Smooth muscle cell (in vitro differentiated cells): Measurements from ENCODE around the gene DLGAP1. TPM values are rescaled to one million over a fixed set of nuclear protein-coding genes. Genes with fewer than 3 reads are reported as not detected.
"Not testable (repeated sequence)": the region's sequence is repeated elsewhere in the genome, so short reads cannot be mapped to it uniquely, and the experiment has no call there.

Experiments
- DNase-seq: peaks from one replicate; lab custom pipeline; 2025; ENCODE audit not compliant: unreplicated experiment; lab: John Stamatoyannopoulos, UW
- H2AFZ ChIP-seq: fragments of 200-600 bp; sonication (generic); 2 replicates; pipeline ENCODE4 v1.6.0; 2016; ENCODE audit warnings: antibody characterized with exemption, low read depth, mild to moderate bottlenecking
- H3F3A ChIP-seq: fragments of 200-600 bp; sonication (generic); 2 replicates; pipeline ENCODE4 v1.6.0; 2017; ENCODE audit warnings: antibody characterized with exemption, low read depth
- H3K27ac ChIP-seq: fragments of 200-600 bp; sonication (generic); 2 replicates; pipeline ENCODE4 v1.5.1; 2016; ENCODE audit warnings: low read depth, mild to moderate bottlenecking
- H3K27me3 ChIP-seq: fragments of 200-600 bp; sonication (generic); 2 replicates; pipeline ENCODE4 v1.6.1; 2016; ENCODE audit warnings: low read depth, mild to moderate bottlenecking
- H3K36me3 ChIP-seq: fragments of 200-600 bp; sonication (generic); 2 replicates; pipeline ENCODE4 v1.5.1; 2016; ENCODE audit warnings: low read depth
- H3K4me1 ChIP-seq: fragments of 200-600 bp; sonication (generic); 2 replicates; pipeline ENCODE4 v1.5.1; 2016; ENCODE audit warnings: low read depth
- H3K4me2 ChIP-seq: fragments of 200-600 bp; sonication (generic); 2 replicates; pipeline ENCODE4 v1.6.0; 2016; ENCODE audit warnings: mild to moderate bottlenecking
- H3K4me3 ChIP-seq: fragments of 200-600 bp; sonication (generic); 2 replicates; pipeline ENCODE4 v1.5.1; 2016; ENCODE audit warnings: mild to moderate bottlenecking
- H3K79me2 ChIP-seq: fragments of 200-600 bp; sonication (generic); 2 replicates; pipeline ENCODE4 v1.6.0; 2016; ENCODE audit warnings: low read depth, mild to moderate bottlenecking
- H3K9ac ChIP-seq: fragments of 200-600 bp; sonication (generic); 2 replicates; pipeline ENCODE4 v1.6.0; 2016; ENCODE audit warnings: low read depth
- H3K9me3 ChIP-seq: fragments of 200-600 bp; sonication (generic); replicated peaks from 2 replicates; pipeline ENCODE4 v1.5.1; 2016; ENCODE audit warnings: low read depth
- H4K20me1 ChIP-seq: fragments of 200-600 bp; sonication (generic); 2 replicates; pipeline ENCODE4 v1.6.0; 2016; ENCODE audit warnings: low read depth
- CTCF ChIP-seq: fragments of 200-600 bp; sonication (generic); IDR thresholded peaks from 2 replicates; pipeline ENCODE4 v1.5.1; 2017; ENCODE audit warnings: borderline replicate concordance, mild to moderate bottlenecking, antibody characterized with exemption; ENCODE audit not compliant: insufficient read depth, poor library complexity, severe bottlenecking
- WGBS: methylation state at CpG from one replicate; pipeline ENCODE4 v1.1.7; 2016; ENCODE audit warnings: low lambda C conversion rate; 5-methylcytosine and 5-hydroxymethylcytosine counted together
- polyA plus RNA-seq: library from polyadenylated mRNA; unstranded; fragments of >200 nt; fragmentation: Nextera tagmentation; extraction: Ambion mirVana; gene quantifications from 2 replicates; pipeline ENCODE4 v1.2.1, GENCODE V29; 2016
- total RNA-seq: library from RNA; depleted of rRNA; stranded (reverse); fragments of >200 nt; gene quantifications from 2 replicates; pipeline ENCODE4 v1.2.3, GENCODE V29; 2014

The DLGAP1 gene
- total and polyA plus RNA-seq, 2 experiments from 2014 or later = 2.6 to 11.3 TPM

DNA sequence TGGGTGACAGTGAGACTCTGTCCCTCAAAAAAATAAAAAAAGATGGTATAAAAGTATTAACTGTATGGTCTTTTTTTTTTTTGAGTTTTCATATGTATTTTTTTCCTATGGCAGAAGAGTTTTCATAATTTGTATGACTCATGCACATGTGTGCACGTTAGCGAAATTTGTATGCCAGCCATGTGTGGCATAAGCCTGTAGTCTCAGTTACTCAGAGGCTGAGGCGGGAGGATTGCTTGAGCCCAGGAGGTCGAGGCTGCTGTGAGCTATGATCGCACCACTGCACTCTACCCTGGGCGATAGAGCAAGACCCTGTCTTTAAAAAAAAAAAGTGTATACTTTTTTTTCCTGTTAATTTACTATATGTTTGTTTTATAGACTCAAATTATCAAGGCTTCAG, 844.3 kb downstream of the DLGAP1 start:
- Histone ChIP-seq H3K4me1 (peaks cover 22% of the 10 kb centered on the region), H3K36me3 (no peaks in the 10 kb centered on the region), H3K9me3 (no peaks in the 10 kb centered on the region), H3F3A (peaks cover 21% of the 10 kb centered on the region), H3K27me3 (no peaks in the 10 kb centered on the region), H2AFZ (no peak overlapping the region), H4K20me1 (no peaks in the 10 kb centered on the region), H3K4me2 (no peak overlapping the region), H3K9ac (no peak overlapping the region), H3K4me3 (no peak overlapping the region), H3K79me2 (peaks cover 18% of the 10 kb centered on the region), H3K27ac (no peak overlapping the region)
- DNase-seq = no peak
- WGBS = 86% methylated on average over 6 of the region's 6 CpGs
- no peak for TF ChIP-seq CTCF

DNA sequence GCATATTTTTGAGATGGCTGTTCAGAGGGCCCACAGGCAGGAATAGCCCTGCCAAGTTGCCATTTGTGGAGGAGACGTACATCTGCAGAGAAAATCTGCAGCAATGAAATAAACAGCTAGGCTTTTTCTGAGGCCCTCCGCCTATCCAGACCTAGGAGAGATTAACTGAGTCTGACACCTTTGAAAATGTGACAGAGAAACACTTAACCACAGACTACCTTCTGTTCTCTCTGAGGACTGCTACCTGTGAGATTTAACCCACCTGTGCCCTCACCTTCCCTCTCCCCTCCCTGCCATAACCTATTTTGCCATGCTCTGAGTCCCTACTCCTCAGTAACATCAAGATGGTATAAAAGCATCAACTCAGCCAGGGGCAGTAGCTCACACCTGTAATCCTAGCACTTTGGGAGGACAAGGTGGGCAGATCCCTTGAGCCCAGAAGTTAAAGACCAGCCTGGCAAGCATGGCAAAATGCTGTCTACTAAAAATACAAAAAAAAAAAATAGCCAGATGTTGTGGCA, 844.9 kb downstream of the DLGAP1 start:
- DNase-seq = no peak
- no peak for TF ChIP-seq CTCF
- Histone ChIP-seq H3K27ac (no peak overlapping the region), H3K36me3 (no peaks in the 10 kb centered on the region), H3K4me2 (no peak overlapping the region), H3K4me3 (no peak overlapping the region), H4K20me1 (no peaks in the 10 kb centered on the region), H2AFZ (no peak overlapping the region), H3K79me2 (peaks cover 18% of the 10 kb centered on the region), H3K9me3 (no peaks in the 10 kb centered on the region), H3K27me3 (no peaks in the 10 kb centered on the region), H3F3A (peaks cover 27% of the 10 kb centered on the region), H3K9ac (no peak overlapping the region), H3K4me1 (peaks cover 27% of the 10 kb centered on the region)
- WGBS = 90% methylated on average over 2 of the region's 2 CpGs

GRCh38 chr18:3608488-3608887, 846.6 kb downstream of the DLGAP1 start:
- Histone ChIP-seq H2AFZ (no peak overlapping the region), H3K9me3 (no peaks in the 10 kb centered on the region), H3K4me3 (no peak overlapping the region), H3K36me3 (no peaks in the 10 kb centered on the region), H3K79me2 (peaks cover 18% of the 10 kb centered on the region), H3K27me3 (no peaks in the 10 kb centered on the region), H3F3A (peaks cover 44% of the 10 kb centered on the region), H3K9ac (no peak overlapping the region), H4K20me1 (no peaks in the 10 kb centered on the region), H3K4me2 (no peak overlapping the region), H3K27ac (no peak overlapping the region), H3K4me1 (peaks cover 27% of the 10 kb centered on the region)
- TF ChIP-seq CTCF = no peak
- no peak for DNase-seq
- WGBS = 90% methylated on average over 4 of the region's 4 CpGs

DNA sequence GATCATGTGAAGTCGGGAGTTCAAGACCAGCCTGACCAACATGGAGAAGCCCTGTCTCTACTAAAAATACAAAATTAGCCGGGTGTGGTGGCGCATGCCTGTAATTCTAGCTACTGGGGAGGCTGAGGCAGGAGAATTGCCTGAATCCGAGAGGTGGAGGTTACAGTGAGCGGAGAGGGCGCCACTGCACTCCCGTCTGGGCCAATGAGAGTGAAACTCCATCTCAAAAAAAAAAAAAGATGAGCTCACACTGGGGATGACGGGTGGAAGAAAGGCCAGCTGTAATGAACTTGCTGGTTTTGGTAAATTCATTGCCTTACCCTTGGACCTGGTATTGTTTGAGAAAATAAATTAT, 847.0 kb downstream of the DLGAP1 start:
- H3K4me3 ChIP-seq, H3K9ac ChIP-seq, H3K36me3 ChIP-seq, H2AFZ ChIP-seq, DNase-seq, H4K20me1 ChIP-seq, H3K27me3 ChIP-seq, H3K9me3 ChIP-seq, H3K4me2 ChIP-seq: not testable (repeated sequence)
- WGBS = 92% methylated on average over 7 of the region's 8 CpGs
- H3F3A ChIP-seq = peaks cover 44% of the 10 kb centered on the region
- peak overlapping the region; percentile 99 for H3K27ac ChIP-seq
- peaks cover 18% of the 10 kb centered on the region for H3K79me2 ChIP-seq
- H3K4me1 ChIP-seq = peaks cover 29% of the 10 kb centered on the region
